ENCODE data around the gene FRMPD3.

DNA sequence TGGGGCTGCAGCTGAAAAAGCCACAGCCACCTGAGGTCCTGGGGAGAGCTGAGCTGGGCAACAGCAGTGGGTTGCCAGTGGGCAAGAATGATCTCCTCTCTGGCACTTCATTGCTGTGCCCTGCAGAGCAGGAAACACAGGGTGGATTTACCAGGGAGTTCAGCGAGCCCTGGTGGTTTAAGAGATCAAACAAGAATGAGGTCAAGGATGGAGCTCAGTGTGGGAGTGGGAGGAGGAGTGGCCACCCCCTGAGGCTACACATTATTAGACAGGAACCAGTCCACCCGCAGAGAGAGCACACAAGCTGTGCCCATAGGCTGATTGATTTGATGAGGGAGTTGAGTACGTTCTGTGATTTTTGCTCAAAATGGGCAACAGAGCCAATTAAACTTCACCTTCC lies 47.3 kb downstream of the FRMPD3 start:
- TF ChIP-seq YY1 (IDR thresholded peaks at IDR 0.05; ENCODE audit: insufficient read depth, insufficient read length) (no peak), ZNF274 (IDR thresholded peaks at IDR 0.05; ENCODE audit: low read depth, low read length) (no peak), SUZ12 (IDR thresholded peaks at IDR 0.05; ENCODE audit: extremely low read depth, insufficient read depth, insufficient read length) (no peak)

All from NT2/D1 (cell line).